Measurements from ENCODE around the gene RAB9A.
A peak's percentile ranks its signal among the peaks of the same experiment; 100 is the strongest.

RAB9A gene

GRCh38 chrX:13690836-13691235 is 1.9 kb downstream of the RAB9A start:
- no peak overlapping the region for H3K18ac ChIP-seq (ENCODE audit: low read length)
- no CpG with 5 or more reads among the region's 3 CpGs for WGBS (ENCODE audit: extremely low coverage, insufficient coverage, low lambda C conversion rate)
- H2AK5ac ChIP-seq (ENCODE audit: low read length) = no peak overlapping the region
- peak overlapping the region; percentile 32 for H3K9ac ChIP-seq (ENCODE audit: low read length)
- H4K5ac ChIP-seq (ENCODE audit: low read length) = no peak overlapping the region
- peak; percentile 42 for DNase-seq
- H2BK120ac ChIP-seq (ENCODE audit: low read depth, low read length) = no peak overlapping the region
- no peak overlapping the region for H3K23ac ChIP-seq (ENCODE audit: low read length)
- no peaks in the 10 kb centered on the region for H3K79me1 ChIP-seq (ENCODE audit: low read length)
- H3K27ac ChIP-seq (ENCODE audit: low read depth, low read length) = no peak overlapping the region
- H3K4ac ChIP-seq (ENCODE audit: low read depth, low read length) = no peak overlapping the region
- H3K36me3 ChIP-seq (ENCODE audit: control insufficient read depth, insufficient read depth, low read length) = no peaks in the 10 kb centered on the region
- H3K79me2 ChIP-seq (ENCODE audit: control insufficient read depth, insufficient read depth, low read length) = peaks cover 41% of the 10 kb centered on the region
- no peak overlapping the region for H3K4me3 ChIP-seq (ENCODE audit: low read length)
- H2BK5ac ChIP-seq (ENCODE audit: low read length) = no peak overlapping the region
- H3K56ac ChIP-seq (ENCODE audit: low read length) = peak overlapping the region; percentile 17
- H3K27me3 ChIP-seq (ENCODE audit: insufficient read depth, low read length, poor library complexity) = no peaks in the 10 kb centered on the region
- no peak overlapping the region for H4K8ac ChIP-seq (ENCODE audit: low read depth, low read length)
- H3K4me2 ChIP-seq (ENCODE audit: low read length) = no peak overlapping the region
- peaks cover 6% of the 10 kb centered on the region for H3K4me1 ChIP-seq (ENCODE audit: control insufficient read depth, low read depth, low read length)
- no peak overlapping the region for H2BK15ac ChIP-seq (replicated peaks; ENCODE audit: low read depth)

GRCh38 chrX:13691841-13692371 is 3.0 kb downstream of the RAB9A start:
- no peaks in the 10 kb centered on the region for H3K36me3 ChIP-seq (ENCODE audit: control insufficient read depth, insufficient read depth, low read length)
- no peak overlapping the region for H3K4ac ChIP-seq (ENCODE audit: low read depth, low read length)
- no peak overlapping the region for H4K8ac ChIP-seq (ENCODE audit: low read depth, low read length)
- H3K23ac ChIP-seq (ENCODE audit: low read length) = no peak overlapping the region
- H3K4me1 ChIP-seq (ENCODE audit: control insufficient read depth, low read depth, low read length) = peaks cover 6% of the 10 kb centered on the region
- H2BK5ac ChIP-seq (ENCODE audit: low read length) = no peak overlapping the region
- no peaks in the 10 kb centered on the region for H3K79me1 ChIP-seq (ENCODE audit: low read length)
- no peak overlapping the region for H3K9ac ChIP-seq (ENCODE audit: low read length)
- H2BK15ac ChIP-seq (replicated peaks; ENCODE audit: low read depth) = no peak overlapping the region
- no peak overlapping the region for H3K4me2 ChIP-seq (ENCODE audit: low read length)
- H3K56ac ChIP-seq (ENCODE audit: low read length) = no peak overlapping the region
- WGBS (ENCODE audit: extremely low coverage, insufficient coverage, low lambda C conversion rate) = no CpG with 5 or more reads among the region's 7 CpGs
- H3K18ac ChIP-seq (ENCODE audit: low read length) = no peak overlapping the region
- H3K27me3 ChIP-seq (ENCODE audit: insufficient read depth, low read length, poor library complexity) = no peaks in the 10 kb centered on the region
- H4K5ac ChIP-seq (ENCODE audit: low read length) = no peak overlapping the region
- no peak overlapping the region for H3K4me3 ChIP-seq (ENCODE audit: low read length)
- no peak overlapping the region for H2BK120ac ChIP-seq (ENCODE audit: low read depth, low read length)
- peaks cover 46% of the 10 kb centered on the region for H3K79me2 ChIP-seq (ENCODE audit: control insufficient read depth, insufficient read depth, low read length)
- no peak overlapping the region for H3K27ac ChIP-seq (ENCODE audit: low read depth, low read length)
- peak; percentile 30 for DNase-seq
- no peak overlapping the region for H2AK5ac ChIP-seq (ENCODE audit: low read length)

DNA sequence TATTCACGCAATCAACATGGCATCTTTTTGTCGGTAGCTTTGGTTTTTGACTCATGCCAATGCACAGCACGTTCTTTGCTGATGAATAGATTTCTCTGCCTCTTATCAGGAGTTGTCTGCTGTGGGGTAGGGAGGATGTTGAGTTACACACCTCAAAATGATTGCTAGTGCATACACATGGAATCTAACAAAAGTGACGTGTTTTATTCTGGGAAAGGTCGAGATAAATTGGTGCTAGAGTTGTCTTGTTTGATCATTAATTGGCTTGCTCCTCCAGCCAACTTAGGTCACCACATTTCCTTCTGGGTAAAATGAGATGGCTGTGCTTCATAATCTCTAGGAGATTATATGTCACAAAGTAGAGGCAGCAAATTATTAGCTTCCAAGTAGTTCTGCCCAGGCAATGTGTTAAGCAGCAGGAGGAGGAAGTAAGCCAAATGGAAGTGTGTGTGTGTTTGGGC is 3.9 kb downstream of the RAB9A start:
- WGBS (ENCODE audit: extremely low coverage, insufficient coverage, low lambda C conversion rate) = no CpG with 5 or more reads among the region's 5 CpGs

DNA sequence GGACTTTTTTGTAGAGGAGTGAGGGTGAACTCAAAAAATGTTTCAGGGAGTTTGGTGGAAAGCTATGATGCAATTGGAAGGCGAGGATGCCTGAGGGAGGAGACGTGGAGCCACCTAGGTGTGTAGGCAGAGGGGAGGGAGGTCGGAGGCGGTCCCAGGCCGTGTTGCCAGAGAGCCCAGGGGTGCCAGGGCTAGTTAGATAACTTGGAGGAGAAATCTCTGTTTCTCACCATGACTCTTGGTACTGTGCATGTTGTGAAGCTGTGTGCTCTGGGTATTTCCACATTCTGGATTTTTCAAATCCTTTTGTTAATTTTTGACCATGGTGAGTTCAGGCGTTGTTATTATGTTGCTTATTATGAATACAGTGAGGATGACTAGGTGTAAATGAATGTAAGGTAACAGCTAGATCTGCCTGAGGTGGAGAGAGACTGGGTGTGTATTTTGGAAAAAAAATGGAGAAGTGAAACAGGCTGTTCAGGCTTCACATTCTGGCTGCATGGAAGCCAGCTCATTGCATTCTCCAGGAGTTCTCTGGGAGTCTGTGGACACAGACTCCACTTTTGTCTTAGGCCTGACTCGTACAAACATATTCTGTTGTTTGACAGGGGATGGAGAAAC is 4.5 kb downstream of the RAB9A start:
- H3K4me2 ChIP-seq (ENCODE audit: low read length) = no peak overlapping the region
- no peak overlapping the region for H3K23ac ChIP-seq (ENCODE audit: low read length)
- peak; percentile 65 for DNase-seq
- WGBS (ENCODE audit: extremely low coverage, insufficient coverage, low lambda C conversion rate) = no CpG with 5 or more reads among the region's 7 CpGs
- no peak overlapping the region for H3K4me3 ChIP-seq (ENCODE audit: low read length)
- H2AK5ac ChIP-seq (ENCODE audit: low read length) = no peak overlapping the region
- H3K9ac ChIP-seq (ENCODE audit: low read length) = no peak overlapping the region
- H3K36me3 ChIP-seq (ENCODE audit: control insufficient read depth, insufficient read depth, low read length) = no peaks in the 10 kb centered on the region
- H3K18ac ChIP-seq (ENCODE audit: low read length) = no peak overlapping the region
- no peak overlapping the region for H4K5ac ChIP-seq (ENCODE audit: low read length)
- H4K8ac ChIP-seq (ENCODE audit: low read depth, low read length) = no peak overlapping the region
- H3K4me1 ChIP-seq (ENCODE audit: control insufficient read depth, low read depth, low read length) = peaks cover 6% of the 10 kb centered on the region
- H2BK120ac ChIP-seq (ENCODE audit: low read depth, low read length) = no peak overlapping the region
- no peak overlapping the region for H3K27ac ChIP-seq (ENCODE audit: low read depth, low read length)
- no peaks in the 10 kb centered on the region for H3K79me1 ChIP-seq (ENCODE audit: low read length)
- H3K79me2 ChIP-seq (ENCODE audit: control insufficient read depth, insufficient read depth, low read length) = peaks cover 50% of the 10 kb centered on the region
- no peak overlapping the region for H2BK5ac ChIP-seq (ENCODE audit: low read length)
- H2BK15ac ChIP-seq (replicated peaks; ENCODE audit: low read depth) = no peak overlapping the region
- H3K56ac ChIP-seq (ENCODE audit: low read length) = no peak overlapping the region
- H3K27me3 ChIP-seq (ENCODE audit: insufficient read depth, low read length, poor library complexity) = no peaks in the 10 kb centered on the region
- H3K4ac ChIP-seq (ENCODE audit: low read depth, low read length) = no peak overlapping the region

More for the DNA sequence above, 3.9 kb downstream of the RAB9A start:
- H3K27ac ChIP-seq (ENCODE audit: low read depth, low read length) = peak overlapping the region; percentile 57
- peaks cover 6% of the 10 kb centered on the region for H3K4me1 ChIP-seq (ENCODE audit: control insufficient read depth, low read depth, low read length)
- H3K56ac ChIP-seq (ENCODE audit: low read length) = peak overlapping the region; percentile 25
- H3K36me3 ChIP-seq (ENCODE audit: control insufficient read depth, insufficient read depth, low read length) = no peaks in the 10 kb centered on the region
- H3K4me2 ChIP-seq (ENCODE audit: low read length) = no peak overlapping the region
- H3K23ac ChIP-seq (ENCODE audit: low read length) = no peak overlapping the region
- H2BK15ac ChIP-seq (replicated peaks; ENCODE audit: low read depth) = no peak overlapping the region
- peaks cover 50% of the 10 kb centered on the region for H3K79me2 ChIP-seq (ENCODE audit: control insufficient read depth, insufficient read depth, low read length)
- no peaks in the 10 kb centered on the region for H3K27me3 ChIP-seq (ENCODE audit: insufficient read depth, low read length, poor library complexity)
- H3K79me1 ChIP-seq (ENCODE audit: low read length) = no peaks in the 10 kb centered on the region
- H3K18ac ChIP-seq (ENCODE audit: low read length) = no peak overlapping the region
- H3K9ac ChIP-seq (ENCODE audit: low read length) = no peak overlapping the region
- no peak overlapping the region for H2BK120ac ChIP-seq (ENCODE audit: low read depth, low read length)
- no peak overlapping the region for H3K4ac ChIP-seq (ENCODE audit: low read depth, low read length)
- H4K8ac ChIP-seq (ENCODE audit: low read depth, low read length) = no peak overlapping the region
- no peak for DNase-seq
- H3K4me3 ChIP-seq (ENCODE audit: low read length) = no peak overlapping the region
- no peak overlapping the region for H2BK5ac ChIP-seq (ENCODE audit: low read length)
- no peak overlapping the region for H2AK5ac ChIP-seq (ENCODE audit: low read length)
- H4K5ac ChIP-seq (ENCODE audit: low read length) = no peak overlapping the region

- no peak overlapping the region for H3K56ac ChIP-seq (ENCODE audit: low read length)
- no peak overlapping the region for H3K27ac ChIP-seq (ENCODE audit: low read depth, low read length)
- no peak overlapping the region for H3K4ac ChIP-seq (ENCODE audit: low read depth, low read length)
- WGBS (ENCODE audit: extremely low coverage, insufficient coverage, low lambda C conversion rate) = no CpG with 5 or more reads among the region's 2 CpGs
- H2BK15ac ChIP-seq (replicated peaks; ENCODE audit: low read depth) = no peak overlapping the region
- H2BK120ac ChIP-seq (ENCODE audit: low read depth, low read length) = no peak overlapping the region
- H3K4me3 ChIP-seq (ENCODE audit: low read length) = no peak overlapping the region
- no peak overlapping the region for H4K8ac ChIP-seq (ENCODE audit: low read depth, low read length)
- no peak overlapping the region for H2AK5ac ChIP-seq (ENCODE audit: low read length)
- peaks cover 50% of the 10 kb centered on the region for H3K79me2 ChIP-seq (ENCODE audit: control insufficient read depth, insufficient read depth, low read length)
- H3K36me3 ChIP-seq (ENCODE audit: control insufficient read depth, insufficient read depth, low read length) = no peaks in the 10 kb centered on the region
- H3K9ac ChIP-seq (ENCODE audit: low read length) = no peak overlapping the region
- H3K23ac ChIP-seq (ENCODE audit: low read length) = no peak overlapping the region
- no peak for DNase-seq
- H3K79me1 ChIP-seq (ENCODE audit: low read length) = no peaks in the 10 kb centered on the region
- no peak overlapping the region for H3K4me2 ChIP-seq (ENCODE audit: low read length)
- no peak overlapping the region for H4K5ac ChIP-seq (ENCODE audit: low read length)
- no peak overlapping the region for H3K18ac ChIP-seq (ENCODE audit: low read length)
- no peaks in the 10 kb centered on the region for H3K27me3 ChIP-seq (ENCODE audit: insufficient read depth, low read length, poor library complexity)
- H3K4me1 ChIP-seq (ENCODE audit: control insufficient read depth, low read depth, low read length) = peaks cover 6% of the 10 kb centered on the region
- no peak overlapping the region for H2BK5ac ChIP-seq (ENCODE audit: low read length)
Observed at GRCh38 chrX:13694359-13694758, 5.4 kb downstream of the RAB9A start.

GRCh38 chrX:13694983-13695382 is 6.1 kb downstream of the RAB9A start:
- Histone ChIP-seq H3K36me3 (ENCODE audit: control insufficient read depth, insufficient read depth, low read length) (no peaks in the 10 kb centered on the region), H3K27ac (ENCODE audit: low read depth, low read length) (no peak overlapping the region), H2BK5ac (ENCODE audit: low read length) (no peak overlapping the region), H3K23ac (ENCODE audit: low read length) (no peak overlapping the region), H3K4ac (ENCODE audit: low read depth, low read length) (no peak overlapping the region), H3K4me3 (ENCODE audit: low read length) (no peak overlapping the region), H3K9ac (ENCODE audit: low read length) (no peak overlapping the region), H3K4me1 (ENCODE audit: control insufficient read depth, low read depth, low read length) (peaks cover 6% of the 10 kb centered on the region), H3K79me1 (ENCODE audit: low read length) (no peaks in the 10 kb centered on the region), H3K4me2 (ENCODE audit: low read length) (no peak overlapping the region), H2BK15ac (replicated peaks; ENCODE audit: low read depth) (no peak overlapping the region), H2AK5ac (ENCODE audit: low read length) (no peak overlapping the region), H4K8ac (ENCODE audit: low read depth, low read length) (no peak overlapping the region), H3K79me2 (ENCODE audit: control insufficient read depth, insufficient read depth, low read length) (peaks cover 46% of the 10 kb centered on the region), H4K5ac (ENCODE audit: low read length) (no peak overlapping the region), H3K18ac (ENCODE audit: low read length) (no peak overlapping the region), H2BK120ac (ENCODE audit: low read depth, low read length) (no peak overlapping the region), H3K27me3 (ENCODE audit: insufficient read depth, low read length, poor library complexity) (no peaks in the 10 kb centered on the region), H3K56ac (ENCODE audit: low read length) (no peak overlapping the region)
- no CpG with 5 or more reads among the region's 8 CpGs for WGBS (ENCODE audit: extremely low coverage, insufficient coverage, low lambda C conversion rate)
- no peak for DNase-seq

All from mesendoderm (in vitro differentiated cells).